ENCODE results near the gene SEZ6L2. TPM values are rescaled to one million over a fixed set of nuclear protein-coding genes. Genes with fewer than 3 reads are reported as not detected.

SEZ6L2 gene
- total RNA-seq, 1 experiment from 2014 or later = 44.7 TPM

- H4K20me1 ChIP-seq (ENCODE audit: control insufficient read depth, insufficient read depth, insufficient read length) = no peaks in the 10 kb centered on the region
- H2BK120ac ChIP-seq (ENCODE audit: low read depth, low read length, poor library complexity, severe bottlenecking) = no peak overlapping the region
- H3K27ac Mint-ChIP-seq = no peak overlapping the region; a peak in 1 of 7 replicates
- H3K9me3 Mint-ChIP-seq = no peaks in the 10 kb centered on the region
- no peak overlapping the region for H2AFZ ChIP-seq (ENCODE audit: low read length)
- H3K56ac ChIP-seq (ENCODE audit: insufficient read length, low read depth, low read length) = no peak overlapping the region
- H2AK5ac ChIP-seq (ENCODE audit: insufficient read length, low read length) = no peak overlapping the region
- no peak for TF ChIP-seq CTCF (conservative IDR thresholded peaks at IDR 0.05)
- no peak overlapping the region for H2BK12ac ChIP-seq (ENCODE audit: insufficient read length, low read depth, low read length)
- no CpG with 5 or more reads among the region's 7 CpGs for WGBS (ENCODE audit: extremely low coverage, insufficient read length, low lambda C conversion rate)
- H3K79me1 ChIP-seq (ENCODE audit: insufficient read depth, low read depth, low read length, poor library complexity, severe bottlenecking) = peaks cover 4% of the 10 kb centered on the region
- peaks cover 14 to 33% (median 31%) of the 10 kb centered on the region in 3 experiments; a peak in 6 of 7 replicates for H3K36me3 Mint-ChIP-seq (ENCODE audit: insufficient read depth in 1 of 3, low read depth in 3 of 3)
- H2BK5ac ChIP-seq (ENCODE audit: insufficient read length, low read length) = no peak overlapping the region
- H3K4me3 Mint-ChIP-seq = no peak overlapping the region
- H3K4me1 ChIP-seq (ENCODE audit: insufficient read depth, low read length) = no peaks in the 10 kb centered on the region; the same call in 1 of the 2 replicates
- H3K27me3 ChIP-seq (ENCODE audit: insufficient read depth, low read length) = no peaks in the 10 kb centered on the region
- peaks cover 5 to 9% of the 10 kb centered on the region in 2 experiments for H3K4me1 Mint-ChIP-seq
- H3K4me2 ChIP-seq (ENCODE audit: insufficient read depth, insufficient read length, low read length) = no peak overlapping the region
- no peak overlapping the region for H3K27ac ChIP-seq (ENCODE audit: insufficient read length, low read depth, low read length)
- no peak overlapping the region for H4K91ac ChIP-seq (ENCODE audit: insufficient read length, low read depth, low read length)
- no peak overlapping the region for H4K8ac ChIP-seq (replicated peaks; ENCODE audit: insufficient read length, low read depth, low read length)
- H3K79me2 ChIP-seq (ENCODE audit: insufficient read depth, low read length) = no peaks in the 10 kb centered on the region
- H3K18ac ChIP-seq (ENCODE audit: insufficient read length, low read depth, low read length) = no peak overlapping the region
- H3K14ac ChIP-seq (ENCODE audit: insufficient read depth, low read length) = no peak overlapping the region
- H3K23ac ChIP-seq (ENCODE audit: insufficient read length, low read depth, low read length) = no peak overlapping the region
- no peak overlapping the region for H2BK20ac ChIP-seq (ENCODE audit: low read depth, low read length, poor library complexity, severe bottlenecking)
- no peak overlapping the region for H4K5ac ChIP-seq (ENCODE audit: insufficient read length, low read depth, low read length)
- no peak overlapping the region for H3K9ac ChIP-seq (ENCODE audit: extremely low read depth, insufficient read length, low read length)
- no peaks in the 10 kb centered on the region for H3K27me3 Mint-ChIP-seq (ENCODE audit: low read depth)
- H3K4ac ChIP-seq (ENCODE audit: low read depth, low read length) = no peak overlapping the region
- peaks cover 3% of the 10 kb centered on the region for H3K23me2 ChIP-seq (ENCODE audit: insufficient read length, low read depth, low read length, poor library complexity, severe bottlenecking)
- no peaks in the 10 kb centered on the region for H3K9me3 ChIP-seq (ENCODE audit: control insufficient read depth, low read depth, low read length)
- DNase-seq = no peak
- no peak overlapping the region for H3T11ph ChIP-seq (ENCODE audit: low read length)
- no peak overlapping the region for H2BK15ac ChIP-seq (ENCODE audit: low read depth, low read length)
These were observed 42.1 kb downstream of the SEZ6L2 start for GRCh38 chr16:29857133-29857760.

Measured in H9 (cell line).